ENCODE data around the gene TMC1.

DNA sequence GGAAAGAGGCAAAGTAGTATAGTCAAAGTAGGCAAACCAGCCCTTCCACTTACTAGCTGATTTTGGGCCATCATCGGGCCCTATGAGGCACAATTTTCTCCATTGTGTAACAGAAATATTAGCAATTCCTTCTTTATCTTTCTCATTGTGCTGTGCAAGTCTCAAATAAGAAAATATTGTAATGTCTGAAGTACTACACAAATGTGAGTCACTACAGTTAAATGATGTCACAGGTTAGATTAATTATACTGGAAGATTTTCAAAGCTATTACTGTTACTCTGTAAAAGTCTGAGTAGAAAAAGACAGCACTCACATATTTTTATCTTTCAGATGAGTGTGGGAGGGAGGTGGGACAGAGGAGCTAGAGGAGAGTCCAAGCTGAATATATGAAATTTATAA is 12.4 kb upstream of the TMC1 start:
- TF ChIP-seq, protein P1, sequence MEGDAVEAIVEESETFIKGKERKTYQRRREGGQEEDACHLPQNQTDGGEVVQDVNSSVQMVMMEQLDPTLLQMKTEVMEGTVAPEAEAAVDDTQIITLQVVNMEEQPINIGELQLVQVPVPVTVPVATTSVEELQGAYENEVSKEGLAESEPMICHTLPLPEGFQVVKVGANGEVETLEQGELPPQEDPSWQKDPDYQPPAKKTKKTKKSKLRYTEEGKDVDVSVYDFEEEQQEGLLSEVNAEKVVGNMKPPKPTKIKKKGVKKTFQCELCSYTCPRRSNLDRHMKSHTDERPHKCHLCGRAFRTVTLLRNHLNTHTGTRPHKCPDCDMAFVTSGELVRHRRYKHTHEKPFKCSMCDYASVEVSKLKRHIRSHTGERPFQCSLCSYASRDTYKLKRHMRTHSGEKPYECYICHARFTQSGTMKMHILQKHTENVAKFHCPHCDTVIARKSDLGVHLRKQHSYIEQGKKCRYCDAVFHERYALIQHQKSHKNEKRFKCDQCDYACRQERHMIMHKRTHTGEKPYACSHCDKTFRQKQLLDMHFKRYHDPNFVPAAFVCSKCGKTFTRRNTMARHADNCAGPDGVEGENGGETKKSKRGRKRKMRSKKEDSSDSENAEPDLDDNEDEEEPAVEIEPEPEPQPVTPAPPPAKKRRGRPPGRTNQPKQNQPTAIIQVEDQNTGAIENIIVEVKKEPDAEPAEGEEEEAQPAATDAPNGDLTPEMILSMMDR (IDR thresholded peaks at IDR 0.05): no peak
- TF ChIP-seq POLR2A (IDR thresholded peaks at IDR 0.05): no peak
- no peak for TF ChIP-seq POLR2AphosphoS5 (IDR thresholded peaks at IDR 0.05)

Measured in upper lobe of left lung (tissue), 4 donors.